HEK293 (cell line): ENCODE results near the gene ZRSR2.

Experiments
- CTCF ChIA-PET: fragments of 350-600 bp; formaldehyde crosslinking; extraction: SDS; loops from one replicate; lab custom pipeline; 2021; ENCODE audit warnings: antibody characterized with exemption; lab: Yijun Ruan, JAX
- POLR2A ChIA-PET: fragments of 300-600 bp; formaldehyde crosslinking; extraction: SDS; loops from one replicate; lab custom pipeline; 2020; ENCODE audit warnings: antibody characterized with exemption, inconsistent platforms; lab: Yijun Ruan, JAX
- H3K27ac ChIP-seq: fragments of 200-500 bp; sonication (Bioruptor generic); 2 replicates; pipeline ENCODE4 v1.5.1; 2014; ENCODE audit warnings: low read depth, low read length, control low read depth, inconsistent platforms; ENCODE audit errors: extremely low read depth
- H3K36me3 ChIP-seq, 2 experiments: fragments of 200-500 bp in 1 of 2; sonication (Bioruptor generic) in 1 of 2; 1 replicate in 1 of 2; 2 replicates in 1 of 2; pipeline ENCODE4 v1.5.1; 2014 to 2017; ENCODE audit warnings: inconsistent platforms in 2 of 2, low read length in 2 of 2; ENCODE audit not compliant: control insufficient read depth in 2 of 2, insufficient read depth in 1 of 2
- H3K4me1 ChIP-seq: fragments of 200-500 bp; sonication (Bioruptor generic); 2 replicates; pipeline ENCODE4 v1.5.1; 2014; ENCODE audit warnings: mild to moderate bottlenecking, low read length, inconsistent platforms; ENCODE audit not compliant: control insufficient read depth, insufficient read depth
- H3K4me3 ChIP-seq: 2 replicates; pipeline ENCODE4 v1.5.1; 2011; ENCODE audit warnings: low read depth, mild to moderate bottlenecking, control low read depth, low read length, moderate library complexity
- H3K9me3 ChIP-seq: fragments of 200-500 bp; sonication (Bioruptor generic); 2 replicates; pipeline ENCODE4 v1.5.1; 2014; ENCODE audit warnings: low read depth, low read length, inconsistent platforms; ENCODE audit not compliant: control insufficient read depth, insufficient read depth
- ATF2 ChIP-seq: fragments of 450-650 bp; formaldehyde crosslinking; IDR thresholded peaks from 2 replicates; pipeline ENCODE4 v1.5.1; 2016; ENCODE audit warnings: missing biosample characterization, missing genetic modification characterization, low read depth
- MZF1 ChIP-seq: fragments of 450-650 bp; formaldehyde crosslinking; IDR thresholded peaks from 2 replicates; pipeline ENCODE4 v1.5.1; 2017; ENCODE audit warnings: missing biosample characterization, missing genetic modification characterization, borderline replicate concordance
- PRDM1 ChIP-seq: fragments of 450-650 bp; formaldehyde crosslinking; IDR thresholded peaks from 2 replicates; pipeline ENCODE4; 2016; ENCODE audit warnings: missing biosample characterization, missing genetic modification characterization
- PRDM10 ChIP-seq: fragments of 450-650 bp; formaldehyde crosslinking; IDR thresholded peaks from 2 replicates; pipeline ENCODE4 v1.5.1; 2016; ENCODE audit warnings: missing biosample characterization, missing genetic modification characterization
- SCRT1 ChIP-seq: fragments of 450-650 bp; formaldehyde crosslinking; IDR thresholded peaks from 2 replicates; pipeline ENCODE4 v1.5.1; 2016; ENCODE audit warnings: missing biosample characterization, missing genetic modification characterization, borderline replicate concordance
- ZBTB21 ChIP-seq: fragments of 450-650 bp; formaldehyde crosslinking; IDR thresholded peaks from 2 replicates; pipeline ENCODE4 v1.5.1; 2017; ENCODE audit warnings: missing biosample characterization, missing genetic modification characterization
- ZBTB6 ChIP-seq: fragments of 450-650 bp; formaldehyde crosslinking; IDR thresholded peaks from 2 replicates; pipeline ENCODE4 v1.5.1; 2017; ENCODE audit warnings: missing biosample characterization, missing genetic modification characterization
- ZNF274 ChIP-seq, 2 experiments: fragments of 200-500 bp in 1 of 2; fragments of 450-650 bp in 1 of 2; sonication (Bioruptor generic) in 1 of 2; formaldehyde crosslinking in 1 of 2; IDR thresholded peaks; 2 replicates each; pipeline versions ENCODE4 v1.5.1 to v1.6.1; 2014 to 2016; ENCODE audit warnings: borderline replicate concordance in 1 of 2, inconsistent platforms in 1 of 2, low read length in 1 of 2, missing biosample characterization in 1 of 2, missing genetic modification characterization in 1 of 2
- ZNF398 ChIP-seq: fragments of 450-650 bp; formaldehyde crosslinking; IDR thresholded peaks from 2 replicates; pipeline ENCODE4 v1.5.1; 2017; ENCODE audit warnings: missing biosample characterization, missing genetic modification characterization
- ZNF600 ChIP-seq: fragments of 450-650 bp; formaldehyde crosslinking; IDR thresholded peaks from 2 replicates; pipeline ENCODE4 v1.5.1; 2016; ENCODE audit warnings: missing biosample characterization, missing genetic modification characterization
- ZNF76 ChIP-seq: fragments of 450-650 bp; formaldehyde crosslinking; IDR thresholded peaks from 2 replicates; pipeline ENCODE4; 2016; ENCODE audit warnings: low read depth, missing biosample characterization, missing genetic modification characterization, borderline replicate concordance
- ZSCAN16 ChIP-seq: fragments of 450-650 bp; formaldehyde crosslinking; IDR thresholded peaks from 2 replicates; pipeline ENCODE4 v1.5.1; 2016; ENCODE audit warnings: missing biosample characterization, missing genetic modification characterization

Gene ZRSR2

GRCh38 chrX:15749642-15750610 is 40.4 kb upstream of the ZRSR2 start:
- TF ChIP-seq ATF2 = peak; percentile 63
- TF ChIP-seq PRDM1 (tag by site-specific recombination) = 0 out of 2 replicates have a peak, but pooled peaks have one; percentile 6
- no peak for TF ChIP-seq MZF1 (tag by site-specific recombination)
- TF ChIP-seq ZBTB6 (tag by site-specific recombination) = peak; percentile 30; the same call in 1 of the 2 replicates
- peaks cover 18% of the 10 kb centered on the region for H3K4me1 ChIP-seq
- no peaks in the 10 kb centered on the region for H3K36me3 ChIP-seq
- no peaks in the 10 kb centered on the region for H3K9me3 ChIP-seq
- ChIA-PET CTCF (interaction anchor here (0.6 to 1.0 kb wide), 5 partner anchors 12 to 679 kb away, joined by 3 to 4 read pairs (median 3); partner anchors contain the start of genes CA5B and GRPR), POLR2A (no interaction called here)
- H3K27ac ChIP-seq = no peak overlapping the region; the same call in 1 of the 2 replicates
- H3K4me3 ChIP-seq = no peak overlapping the region

- Histone ChIP-seq H3K9me3 (no peaks in the 10 kb centered on the region), H3K27ac (peak overlapping the region; percentile 58), H3K4me3 (no peak overlapping the region), H3K36me3 (no peaks in the 10 kb centered on the region), H3K4me1 (peaks cover 18% of the 10 kb centered on the region)
- POLR2A ChIA-PET = no interaction called here
- CTCF ChIA-PET = interaction anchor here (0.8 to 1.4 kb wide), 4 partner anchors 13 to 366 kb away, joined by 3 to 4 read pairs (median 3); partner anchors contain the start of gene CA5B
- TF ChIP-seq ZNF274 (IDR thresholded peaks at IDR 0.05; ENCODE audit: low read length) (no peak), ZNF274 (tag by site-specific recombination; IDR thresholded peaks at IDR 0.05; ENCODE audit: borderline replicate concordance) (no peak), ZBTB21 (no peak), ZSCAN16 (tag by site-specific recombination) (no peak), ZNF398 (no peak), PRDM10 (tag by site-specific recombination) (peak; percentile 46; the same call in 1 of the 2 replicates), ZNF600 (tag by site-specific recombination) (0 out of 2 replicates have a peak, but pooled peaks have one; percentile 12), SCRT1 (no peak), ZNF76 (tag by site-specific recombination) (no peak)
Observed at GRCh38 chrX:15750611-15751154, 39.6 kb upstream of the ZRSR2 start.
